ENCODE results near the gene GALNT12.
A peak's percentile ranks its signal among the peaks of the same experiment; 100 is the strongest.

The GALNT12 gene

GRCh38 chr9:98783518-98784226 is 23.8 kb upstream of the GALNT12 start:
- no peak for DNase-seq

GRCh38 chr9:98784831-98785806 is 22.4 kb upstream of the GALNT12 start:
- DNase-seq, result no peak

GRCh38 chr9:98786750-98787510 is 20.5 kb upstream of the GALNT12 start:
- no peak for DNase-seq

DNA sequence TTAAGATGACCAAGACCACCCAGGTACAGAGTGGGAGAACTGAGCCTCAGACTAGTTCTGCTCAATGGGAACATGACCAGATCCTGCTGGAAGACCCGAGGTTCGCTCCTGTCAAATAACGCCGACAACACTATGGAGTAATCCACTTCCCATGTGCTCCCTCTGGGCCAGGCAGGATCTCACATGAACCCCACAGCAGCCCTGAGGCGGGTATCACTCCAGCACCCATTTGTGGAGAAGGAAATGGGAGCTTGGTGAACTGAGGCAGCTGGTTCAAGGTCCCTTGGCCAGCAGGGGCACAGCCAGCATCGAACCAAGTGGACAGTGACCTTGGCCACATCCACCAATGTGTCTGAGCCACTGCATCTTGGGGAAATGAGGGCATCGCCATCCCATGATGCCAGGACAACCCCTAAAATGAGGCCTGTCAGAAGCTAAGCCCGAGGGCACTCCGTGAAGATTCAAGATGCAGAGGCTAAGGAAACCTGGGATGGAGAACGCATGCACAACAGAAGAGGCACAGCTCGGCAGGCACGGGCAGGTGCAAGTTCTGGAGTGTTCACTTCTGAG is 19.6 kb upstream of the GALNT12 start:
- DNase-seq, result no peak

GRCh38 chr9:98789483-98790133 is 17.9 kb upstream of the GALNT12 start:
- DNase-seq, result no peak

- DNase-seq, result no peak
These were observed 17.2 kb upstream of the GALNT12 start for GRCh38 chr9:98790134-98790841.

DNA sequence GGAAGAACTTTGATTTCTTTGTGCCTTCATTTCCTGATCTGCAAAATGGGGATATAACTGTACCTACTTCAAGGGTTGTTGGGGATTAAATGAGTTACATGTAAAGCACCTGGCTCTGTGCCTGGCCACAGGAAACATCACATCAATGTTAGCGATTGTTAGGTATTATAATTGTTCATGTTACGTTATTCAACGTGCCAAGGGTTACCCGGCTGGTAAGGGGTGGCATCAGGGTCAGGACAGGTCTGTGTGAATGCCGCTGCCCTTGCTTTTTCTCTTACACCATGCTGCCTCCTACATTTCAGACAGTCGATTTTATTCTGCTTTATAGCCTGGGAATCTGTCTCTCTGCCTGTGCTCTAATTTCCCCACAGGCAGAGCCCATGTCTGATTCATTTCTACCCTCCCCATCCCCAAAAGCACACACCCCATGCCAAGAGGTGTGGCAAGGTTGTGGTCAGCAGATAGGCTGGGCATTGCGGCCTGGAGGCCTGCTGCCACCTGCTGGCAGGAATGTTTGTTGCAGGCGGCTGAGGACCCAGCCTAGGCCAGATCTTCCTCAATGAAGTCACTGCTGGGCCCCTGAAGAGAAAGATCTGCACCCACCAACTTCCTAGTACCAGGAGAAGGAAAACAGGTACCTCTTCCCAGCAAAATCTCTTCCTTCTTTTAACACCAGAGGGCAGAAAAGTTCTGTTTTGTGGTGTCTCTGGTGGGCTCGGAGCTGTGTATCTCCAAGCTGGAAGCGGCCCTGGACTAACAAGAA is 16.4 kb upstream of the GALNT12 start:
- DNase-seq, result peak; percentile 42

DNA sequence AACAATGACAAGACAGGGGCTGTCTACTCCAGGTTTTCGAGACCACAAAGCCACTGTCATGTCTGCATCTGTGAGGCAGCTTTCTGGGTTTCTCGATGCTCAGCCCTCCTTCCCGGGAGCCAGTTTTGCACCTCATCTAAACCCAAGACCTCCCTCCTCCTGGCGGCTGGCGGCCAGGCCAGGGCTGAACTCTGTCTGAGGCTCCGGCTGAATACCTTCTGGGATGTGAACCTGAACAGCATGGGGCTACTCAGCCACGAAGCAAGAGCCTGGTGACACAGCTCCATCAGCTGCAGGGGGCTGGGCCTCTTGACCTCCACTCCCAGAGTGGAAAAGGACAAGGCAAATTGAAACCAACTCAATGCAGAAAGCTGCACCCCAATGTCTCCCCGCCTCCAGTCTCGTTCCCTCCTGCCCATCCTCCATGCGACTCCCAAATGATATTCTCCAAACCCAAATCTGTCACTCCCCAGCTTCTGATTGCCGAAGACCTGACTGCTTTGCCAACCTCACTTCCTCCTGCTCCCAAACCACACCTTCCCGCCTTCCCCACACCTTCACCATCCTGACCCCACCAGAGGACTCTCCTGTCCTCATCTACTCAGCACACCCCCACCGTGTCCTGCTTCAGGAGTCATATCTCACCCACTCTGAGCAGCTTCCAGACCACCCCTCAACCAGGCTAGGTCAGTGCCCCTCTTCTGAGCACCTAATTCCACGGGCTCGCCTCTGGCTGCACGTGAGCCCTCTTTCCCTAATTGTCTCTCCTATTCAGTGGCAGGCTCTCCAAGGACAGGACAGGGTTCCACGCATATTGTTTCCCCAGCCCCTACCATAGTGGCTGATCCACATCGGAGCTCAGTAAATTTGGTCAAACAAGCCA is 15.6 kb upstream of the GALNT12 start:
- no peak for DNase-seq

GRCh38 chr9:98793031-98793430 is 14.4 kb upstream of the GALNT12 start:
- DNase-seq, result no peak

DNA sequence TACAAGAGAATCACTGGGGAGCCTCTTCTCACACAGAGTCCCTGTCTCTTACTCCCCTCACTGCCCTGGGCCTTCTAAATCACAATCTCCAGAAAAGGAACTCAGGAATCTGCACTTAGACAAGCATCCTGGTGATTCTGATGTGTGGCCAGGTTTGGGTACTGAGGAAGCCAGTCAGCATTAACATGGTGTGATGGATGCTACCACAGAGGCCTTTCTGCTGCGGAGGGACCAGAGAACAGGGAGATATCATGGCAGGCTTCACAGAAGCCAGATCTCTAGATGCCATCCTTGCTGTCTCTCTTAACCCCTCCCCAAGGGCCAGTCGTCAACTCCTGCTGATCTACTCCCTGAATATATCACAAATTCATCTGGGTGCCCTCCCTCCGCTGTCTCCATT is 12.7 kb upstream of the GALNT12 start:
- DNase-seq, result no peak

DNA sequence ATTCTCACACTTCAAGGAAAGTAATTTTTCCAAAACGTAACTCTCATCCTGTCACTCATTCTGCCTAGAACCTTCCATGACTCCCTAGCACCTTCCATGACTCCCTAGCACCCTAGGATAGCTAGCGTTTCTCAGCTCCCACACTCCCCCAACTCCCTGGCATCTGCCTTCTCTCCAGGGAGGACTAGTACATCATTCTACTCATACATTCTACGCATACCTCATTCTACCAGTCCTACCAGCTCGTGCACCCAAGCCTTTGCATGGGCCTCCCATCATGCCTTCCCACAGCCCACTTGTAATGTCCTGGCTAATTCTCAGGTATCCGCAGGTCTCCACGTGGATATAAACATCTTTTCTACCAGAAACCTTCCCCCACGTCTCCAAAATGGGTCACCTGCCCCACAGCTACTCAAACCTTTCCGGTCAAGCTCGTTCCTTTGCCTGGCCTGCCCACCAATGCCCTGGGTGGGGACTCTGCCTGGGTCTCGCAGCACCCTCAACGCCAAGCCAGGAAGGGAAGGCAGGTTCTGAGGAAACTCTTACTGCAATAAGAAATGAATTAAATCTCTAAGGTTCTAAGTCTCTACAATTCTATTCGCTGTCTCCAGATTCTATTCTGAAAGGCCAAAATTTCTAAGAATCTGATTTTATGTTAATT is 12.0 kb upstream of the GALNT12 start:
- DNase-seq, result no peak

DNA sequence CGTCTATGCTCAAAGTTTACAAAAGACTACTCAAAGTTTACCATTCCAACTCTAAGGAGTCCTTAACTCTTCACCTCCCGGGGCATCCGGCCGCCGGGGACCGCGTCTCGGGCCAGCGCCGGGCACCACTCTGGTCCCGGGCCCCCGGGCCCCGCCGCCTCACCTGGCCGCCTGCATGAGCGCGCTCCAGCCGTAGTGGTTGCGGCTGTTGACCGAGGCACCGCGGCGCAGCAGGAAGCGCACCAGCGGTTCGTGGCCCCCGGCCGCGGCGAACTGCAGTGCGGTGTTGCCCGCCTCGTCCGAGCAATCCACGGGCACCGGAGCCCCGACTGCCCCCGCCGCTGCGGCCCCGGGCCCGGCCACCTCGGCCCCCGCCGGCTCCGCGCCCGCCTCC is 11.5 kb upstream of the GALNT12 start:
- DNase-seq, result no peak

- DNase-seq, result peak; percentile 76
These were observed 10.9 kb upstream of the GALNT12 start, which contains the start of gene ANKS6 for GRCh38 chr9:98796364-98797101. TSS of gene ANKS6 (minus strand) at chr9:98796555. CDS start at chr9:98796491, 64 bp downstream.

GRCh38 chr9:98797491-98797890 is 10.0 kb upstream of the GALNT12 start:
- DNase-seq, result no peak

- no peak for DNase-seq
These were observed 9.2 kb upstream of the GALNT12 start for GRCh38 chr9:98798254-98798653.

GRCh38 chr9:98801561-98801960 is 5.9 kb upstream of the GALNT12 start:
- DNase-seq, result no peak

DNA sequence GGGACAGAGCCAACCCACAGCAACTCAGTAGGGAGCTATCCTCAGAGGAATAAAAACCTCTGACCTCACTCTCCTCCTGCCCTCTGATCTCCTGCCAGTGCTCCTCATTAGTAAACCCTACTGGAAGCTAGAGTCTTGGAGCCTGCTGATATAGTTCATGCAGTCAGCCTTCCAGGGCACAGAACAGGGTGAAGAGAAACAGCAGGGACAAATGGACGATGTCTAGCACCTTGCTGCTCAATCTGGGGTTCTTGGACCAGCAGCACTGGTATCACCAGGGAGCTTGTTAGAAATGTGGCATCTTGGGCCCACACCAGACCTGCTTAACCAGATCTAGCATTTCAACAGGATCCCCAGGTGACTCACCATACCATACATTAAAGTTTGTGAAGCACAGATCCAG is 5.5 kb upstream of the GALNT12 start:
- no peak for DNase-seq

- DNase-seq, result no peak
These were observed 3.4 kb upstream of the GALNT12 start for GRCh38 chr9:98804083-98804482.
